ENCODE measurements around the gene BBIP1.

GRCh38 chr10:110946496-110946895 is 27.5 kb upstream of the BBIP1 start:
- TF ChIP-seq CTCF (IDR thresholded peaks at IDR 0.05; ENCODE audit: insufficient read depth, low read length, poor library complexity, severe bottlenecking) (no peak), EZH2phosphoT487 (conservative IDR thresholded peaks at IDR 0.05; ENCODE audit: low read length) (no peak)
